HEK293T (cell line): ENCODE results near the gene CHADL.

Experiments
- BHLHE40 ChIP-seq: fragments of 450-650 bp; IDR thresholded peaks from 2 replicates; pipeline ENCODE4 v1.6.1; 2016; ENCODE audit warnings: mild to moderate bottlenecking, moderate library complexity, borderline replicate concordance
- FOXA1 ChIP-seq: fragments of 450-650 bp; IDR thresholded peaks from 2 replicates; pipeline ENCODE4 v1.6.1; 2016; ENCODE audit warnings: mild to moderate bottlenecking
- FOXK2 ChIP-seq: fragments of 450-650 bp; IDR thresholded peaks from 2 replicates; pipeline ENCODE4 v1.6.1; 2016; ENCODE audit warnings: mild to moderate bottlenecking
- FOXM1 ChIP-seq: fragments of 450-650 bp; IDR thresholded peaks from 2 replicates; pipeline ENCODE4 v1.6.1; 2017; ENCODE audit warnings: mild to moderate bottlenecking, borderline replicate concordance
- HDGF ChIP-seq: fragments of 450-650 bp; IDR thresholded peaks from 2 replicates; pipeline ENCODE4 v1.6.1; 2017; ENCODE audit warnings: antibody characterized with exemption, borderline replicate concordance
- L3MBTL2 ChIP-seq: fragments of 450-650 bp; conservative IDR thresholded peaks from 2 replicates; pipeline ENCODE4 v1.6.1; 2016; ENCODE audit warnings: mild to moderate bottlenecking
- SP1 ChIP-seq: fragments of 450-650 bp; IDR thresholded peaks from 2 replicates; pipeline ENCODE4 v1.6.1; 2017
- SUZ12 ChIP-seq: fragments of 450-650 bp; IDR thresholded peaks from 2 replicates; pipeline ENCODE4 v1.6.1; 2016; ENCODE audit warnings: mild to moderate bottlenecking
- TARDBP ChIP-seq: fragments of 450-650 bp; IDR thresholded peaks from 2 replicates; pipeline ENCODE4 v1.6.1; 2016
- ZNF384 ChIP-seq: fragments of 450-650 bp; IDR thresholded peaks from 2 replicates; pipeline ENCODE4 v1.6.1; 2016
- TF ChIP-seq, protein P1 (sequence below): fragments of 450-650 bp; IDR thresholded peaks from 2 replicates; pipeline ENCODE4 v1.6.1; 2016

DNA sequence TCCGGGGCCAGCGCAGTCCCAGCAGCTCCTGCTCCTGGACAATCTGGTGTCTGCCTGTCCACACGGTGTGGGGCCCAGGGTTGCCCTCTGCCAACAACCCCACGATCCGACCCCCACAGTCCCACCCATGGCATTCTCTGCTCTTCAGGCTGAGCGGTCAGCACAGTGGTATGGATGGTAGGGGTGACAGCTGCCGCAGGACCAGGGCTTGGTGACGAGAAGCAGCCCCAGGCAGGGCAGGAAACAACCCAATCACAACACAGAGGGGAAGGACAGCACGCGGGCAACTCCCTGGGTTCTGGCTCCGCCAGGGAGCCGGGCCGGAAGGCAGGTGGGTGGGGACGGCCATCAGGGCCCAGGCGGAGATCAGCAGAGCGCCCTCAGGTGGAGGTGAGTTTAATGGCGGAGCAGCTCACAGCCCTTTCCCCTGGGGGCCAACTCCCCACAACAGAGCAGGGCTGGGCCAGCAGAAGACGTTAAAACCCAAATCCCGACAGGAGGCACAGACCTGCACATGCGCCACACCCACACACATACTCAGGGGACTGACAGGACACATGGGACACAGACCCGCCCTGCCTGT, 5.3 kb upstream of the CHADL start:
- TF ChIP-seq BHLHE40 (no peak), FOXM1 (no peak), FOXK2 (no peak), L3MBTL2 (no peak), SP1 (no peak), TARDBP (no peak), HDGF (no peak), SUZ12 (no peak), FOXA1 (no peak), ZNF384 (no peak)
- TF ChIP-seq, protein P1, sequence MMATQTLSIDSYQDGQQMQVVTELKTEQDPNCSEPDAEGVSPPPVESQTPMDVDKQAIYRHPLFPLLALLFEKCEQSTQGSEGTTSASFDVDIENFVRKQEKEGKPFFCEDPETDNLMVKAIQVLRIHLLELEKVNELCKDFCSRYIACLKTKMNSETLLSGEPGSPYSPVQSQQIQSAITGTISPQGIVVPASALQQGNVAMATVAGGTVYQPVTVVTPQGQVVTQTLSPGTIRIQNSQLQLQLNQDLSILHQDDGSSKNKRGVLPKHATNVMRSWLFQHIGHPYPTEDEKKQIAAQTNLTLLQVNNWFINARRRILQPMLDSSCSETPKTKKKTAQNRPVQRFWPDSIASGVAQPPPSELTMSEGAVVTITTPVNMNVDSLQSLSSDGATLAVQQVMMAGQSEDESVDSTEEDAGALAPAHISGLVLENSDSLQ: no peak
